NCI-H1436 treated with DMSO at 0.1 percent for 48 hours (cell line): ENCODE results near the gene CIBAR2.
"Not testable (repeated sequence)": the region's sequence is repeated elsewhere in the genome, so short reads cannot be mapped to it uniquely, and the experiment has no call there.

ENCODE experiments used
- DNase-seq: peaks from one replicate; lab custom pipeline; 2025; lab: John Stamatoyannopoulos, UW

CIBAR2 gene

DNA sequence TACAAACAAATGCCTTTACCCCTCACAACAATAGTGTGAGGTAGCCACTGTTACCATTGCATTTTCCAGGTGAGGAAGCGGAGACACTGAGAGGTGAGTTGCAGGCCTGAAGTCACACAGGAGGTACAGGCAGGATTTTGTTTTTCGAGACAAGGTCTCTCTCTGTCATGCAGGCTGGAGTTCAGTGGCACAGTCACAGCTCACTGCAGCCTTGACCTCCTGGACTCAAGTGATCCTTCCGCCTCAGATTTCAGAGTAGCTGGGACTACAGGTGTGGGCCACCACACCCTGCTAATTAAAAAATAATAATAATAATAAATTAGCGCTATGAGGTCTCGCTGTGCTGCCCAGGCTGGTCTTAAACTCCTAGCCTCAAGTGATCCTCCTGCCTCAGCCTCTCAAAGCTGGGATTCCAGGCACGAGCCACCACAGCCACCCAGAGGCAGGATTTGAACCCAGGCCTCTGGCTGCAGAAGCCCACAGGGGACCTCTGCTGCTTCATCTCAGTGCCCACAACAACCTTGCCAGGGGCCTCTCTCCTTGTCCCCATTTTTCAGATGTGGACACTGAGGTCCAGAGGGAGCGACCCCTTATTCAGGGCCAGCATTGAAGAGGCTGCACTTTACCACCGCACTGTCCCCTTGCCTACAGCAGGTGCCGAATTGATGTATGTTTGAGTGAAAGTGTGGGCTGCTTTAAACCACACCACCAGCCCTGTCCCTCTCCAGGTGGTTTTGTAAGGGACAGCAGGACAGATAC, 16.0 kb upstream of the CIBAR2 start:
- DNase-seq = no peak

DNA sequence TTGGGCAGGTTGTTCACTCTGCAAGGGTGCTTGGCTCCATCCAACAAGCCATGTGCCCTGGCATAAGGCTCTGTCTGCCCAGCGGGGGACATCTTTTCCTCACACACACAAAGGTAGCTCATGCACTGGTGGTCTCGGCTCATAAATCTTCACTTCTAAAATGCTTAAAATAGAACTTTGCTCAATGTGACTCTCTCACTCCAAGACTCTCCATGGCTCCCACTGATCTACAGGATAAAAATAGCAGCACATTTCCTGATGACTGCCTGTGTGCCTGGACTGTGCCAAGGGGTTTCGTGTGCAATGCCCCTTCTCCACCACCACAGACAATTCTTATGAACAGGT, 15.1 kb upstream of the CIBAR2 start:
- no peak for DNase-seq

DNA sequence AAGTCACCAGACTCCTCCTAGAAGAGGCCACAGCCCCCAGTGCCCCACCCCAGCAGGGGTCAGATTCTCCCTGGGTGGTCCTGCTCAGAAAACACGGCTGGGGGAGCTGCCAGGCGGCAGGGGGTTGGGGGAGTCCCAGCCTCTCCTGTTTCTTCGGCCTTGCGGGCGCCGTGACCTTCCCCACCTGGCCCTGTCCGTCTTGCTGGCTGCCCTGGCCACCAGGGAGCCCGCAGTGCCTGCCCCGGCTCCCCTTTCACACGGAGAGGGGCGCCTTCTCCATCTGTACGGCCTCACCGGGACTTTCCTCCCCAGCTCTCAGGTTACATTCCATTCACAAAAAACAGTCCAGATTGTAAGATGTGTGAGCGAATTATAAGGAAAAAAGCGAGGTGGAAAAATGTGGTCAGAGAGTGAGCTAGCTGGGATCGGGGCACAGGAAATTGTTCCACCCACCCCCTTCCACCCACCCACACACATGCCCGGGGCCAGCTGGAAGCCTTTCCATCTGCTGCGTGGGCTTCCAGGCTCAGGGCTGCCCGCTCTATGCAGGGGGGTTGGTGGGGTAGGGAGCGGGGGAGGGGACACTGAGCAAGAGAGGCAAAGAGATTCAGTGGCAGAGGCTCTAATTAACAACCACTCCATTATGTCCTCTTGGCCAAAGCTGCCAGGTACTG, 14.6 kb upstream of the CIBAR2 start:
- DNase-seq = no peak

DNA sequence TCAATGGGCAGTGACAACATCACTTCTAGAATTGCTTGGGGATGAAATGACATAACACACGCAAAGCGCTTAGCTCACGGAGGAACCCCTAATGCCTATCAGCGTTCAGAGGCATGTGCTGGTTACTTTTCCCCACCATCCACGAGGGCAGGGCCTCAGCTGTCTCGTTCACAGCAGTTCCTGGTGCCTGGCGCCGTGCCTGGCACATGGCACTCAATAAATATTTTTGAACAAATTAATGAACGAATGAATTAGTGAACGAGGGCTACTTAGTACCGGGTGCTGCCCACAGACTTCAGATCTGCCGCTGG, 14.1 kb upstream of the CIBAR2 start:
- no peak for DNase-seq

DNA sequence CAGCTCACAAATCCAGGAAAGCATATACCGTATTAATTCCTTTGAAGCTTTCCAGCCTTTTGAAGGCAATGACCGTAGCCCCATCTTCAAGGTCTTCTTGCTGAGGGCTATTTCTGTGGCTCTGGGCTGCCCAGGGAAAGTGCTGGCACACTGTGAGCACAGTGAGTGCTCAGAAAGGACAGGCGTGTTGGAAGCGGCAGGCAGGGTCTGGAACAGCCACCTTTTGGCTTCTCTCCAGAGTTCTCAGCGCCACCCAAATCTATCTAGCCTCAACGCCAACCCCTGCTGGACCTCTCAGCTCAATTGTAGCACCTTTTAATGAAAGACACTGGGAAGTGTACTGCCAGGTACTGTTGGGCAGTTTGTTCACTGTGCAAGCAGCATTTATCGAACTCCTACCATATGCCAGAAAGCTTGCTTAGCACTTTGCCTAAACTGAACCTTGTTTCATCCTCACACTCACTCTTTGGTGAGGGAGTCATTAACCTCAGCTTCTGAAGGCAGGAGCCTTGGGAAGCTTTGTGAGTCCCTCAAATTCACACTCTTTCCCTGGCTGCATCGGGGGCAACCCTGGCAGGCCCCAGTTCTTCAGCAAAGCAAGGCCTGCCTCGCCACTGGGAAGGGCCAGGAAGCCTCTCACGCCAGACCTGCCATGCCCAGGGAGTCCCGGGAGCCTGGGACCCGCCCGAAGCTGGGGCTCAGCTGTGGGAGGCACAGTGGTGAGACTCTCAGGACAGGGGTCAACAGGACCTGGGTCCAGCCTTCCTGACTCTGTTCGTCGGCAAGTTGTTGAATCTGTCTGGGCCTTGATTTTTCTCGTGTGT, 13.5 kb upstream of the CIBAR2 start:
- DNase-seq = no peak

DNA sequence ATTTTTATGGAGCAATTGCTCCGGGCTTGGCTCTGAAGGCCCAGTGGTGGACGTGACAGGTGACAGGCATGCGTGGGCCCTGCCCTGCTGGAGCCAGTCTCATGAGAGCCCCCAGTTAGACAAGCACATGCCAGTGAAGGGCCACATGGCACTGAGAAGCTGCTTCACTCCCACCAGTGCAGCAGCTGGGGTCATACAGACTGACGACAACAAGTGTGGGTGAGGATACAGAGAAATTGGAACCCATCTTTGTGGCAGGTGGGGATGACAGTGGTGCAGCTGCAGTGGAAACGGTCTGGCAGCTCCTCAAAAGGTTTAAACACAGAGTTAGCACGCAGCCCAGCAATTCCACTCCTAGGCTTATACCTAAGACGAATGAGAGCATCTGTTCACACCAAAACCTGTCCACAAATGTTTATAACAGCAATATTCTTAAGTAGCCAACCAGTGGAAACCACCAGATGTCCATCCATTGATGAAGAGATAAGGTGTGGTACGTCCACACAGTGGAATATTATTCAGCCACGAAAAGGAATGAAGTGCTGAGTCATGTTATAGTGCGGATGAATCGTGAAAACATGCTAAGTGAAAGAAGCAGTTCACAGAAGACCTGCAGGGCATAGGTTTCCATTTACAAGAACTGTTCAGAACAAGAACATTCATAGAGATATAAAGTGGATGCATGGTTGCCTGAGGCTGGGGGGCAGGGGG, 12.5 kb upstream of the CIBAR2 start:
- DNase-seq = no peak

DNA sequence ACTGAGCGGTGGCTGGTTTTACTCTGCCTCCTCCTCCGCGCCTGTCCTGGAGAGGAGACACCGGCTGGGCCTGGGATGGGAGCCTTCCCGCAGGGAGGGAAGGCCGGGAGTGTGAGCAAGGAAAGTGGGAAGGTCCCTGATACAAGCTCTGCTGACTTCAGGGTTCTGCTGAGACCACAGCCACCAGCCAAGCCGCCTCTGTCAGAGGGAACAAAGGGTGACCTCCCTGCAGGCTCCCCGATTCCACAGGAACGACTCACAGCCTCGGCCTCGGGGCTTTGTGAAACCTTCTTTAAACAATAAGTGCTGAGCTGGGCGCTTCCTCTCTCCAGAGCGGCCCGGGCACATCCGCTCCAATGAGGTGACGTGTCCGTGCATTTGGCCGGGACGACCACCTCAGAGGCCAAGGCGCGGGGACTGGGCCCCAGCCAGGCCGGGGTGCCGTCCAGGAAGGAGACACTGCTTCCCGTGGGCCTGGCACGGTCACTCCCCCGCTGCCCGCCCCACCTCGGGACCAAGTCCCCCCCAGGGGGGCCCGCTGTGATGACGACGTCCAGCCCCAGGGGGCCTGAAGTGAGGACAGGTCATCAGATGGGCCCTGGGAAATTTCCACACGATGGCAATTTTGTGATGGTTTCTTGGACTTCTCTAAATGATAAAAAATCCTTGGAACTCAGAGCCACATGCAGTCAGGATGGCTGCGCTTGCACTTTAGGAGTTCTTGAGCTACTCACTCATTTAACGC, 11.8 kb upstream of the CIBAR2 start:
- no peak for DNase-seq

DNA sequence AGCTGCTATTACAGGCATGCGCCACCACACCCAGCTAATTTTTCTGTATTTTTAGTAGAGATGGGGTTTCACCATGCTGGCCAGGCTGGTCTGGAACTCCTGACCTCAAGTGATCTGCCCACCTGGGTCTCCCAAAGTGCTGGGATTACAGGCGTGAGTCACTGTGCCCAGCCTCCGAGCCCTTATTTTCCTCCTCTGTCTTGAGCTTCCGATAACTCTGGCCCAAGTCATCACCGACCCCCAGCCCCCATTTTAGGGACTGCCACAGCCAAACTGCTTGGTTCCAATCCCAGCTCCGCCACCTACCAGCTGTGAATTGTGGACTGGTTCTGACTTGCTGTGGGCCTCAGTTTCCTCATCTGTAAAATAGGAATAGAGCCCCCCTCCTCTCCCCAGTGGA, 11.2 kb upstream of the CIBAR2 start:
- not testable (repeated sequence) for DNase-seq

DNA sequence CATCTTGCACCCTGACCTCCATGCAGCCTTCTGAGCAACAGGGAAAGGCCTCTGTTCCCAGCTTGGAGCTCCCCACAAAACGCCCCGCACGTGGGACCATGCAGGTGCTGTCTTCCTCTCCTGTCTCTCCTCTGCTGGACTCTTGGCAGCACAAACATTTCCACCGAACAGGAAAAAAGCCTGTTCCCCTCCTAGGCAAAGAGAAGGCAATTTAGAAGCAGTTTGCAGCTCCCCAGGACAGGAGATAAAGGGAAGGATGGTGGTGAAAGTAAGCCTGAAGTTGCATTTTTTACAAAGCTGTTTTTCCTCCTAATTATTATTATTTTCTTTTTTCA, 7.7 kb upstream of the CIBAR2 start:
- no peak for DNase-seq

DNA sequence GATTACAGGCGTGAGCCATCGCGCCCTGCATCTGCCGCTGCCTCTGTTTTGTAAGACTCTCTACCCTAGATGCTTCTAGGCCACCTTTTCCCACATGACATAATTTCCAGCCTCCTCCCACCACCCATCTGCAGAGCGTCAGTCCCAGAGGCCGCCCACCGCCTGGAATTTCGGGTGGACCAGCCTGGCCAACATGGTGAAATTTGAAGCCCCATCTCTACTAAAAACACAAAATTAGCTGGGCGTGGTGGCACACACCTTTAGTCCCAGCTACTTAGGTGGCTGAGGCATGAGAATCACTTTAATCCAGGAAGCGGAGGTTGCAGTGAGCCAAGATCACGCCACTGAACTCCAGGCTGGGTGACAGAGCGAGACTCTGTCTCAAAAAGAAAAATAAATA, 5.1 kb upstream of the CIBAR2 start:
- no peak for DNase-seq

DNA sequence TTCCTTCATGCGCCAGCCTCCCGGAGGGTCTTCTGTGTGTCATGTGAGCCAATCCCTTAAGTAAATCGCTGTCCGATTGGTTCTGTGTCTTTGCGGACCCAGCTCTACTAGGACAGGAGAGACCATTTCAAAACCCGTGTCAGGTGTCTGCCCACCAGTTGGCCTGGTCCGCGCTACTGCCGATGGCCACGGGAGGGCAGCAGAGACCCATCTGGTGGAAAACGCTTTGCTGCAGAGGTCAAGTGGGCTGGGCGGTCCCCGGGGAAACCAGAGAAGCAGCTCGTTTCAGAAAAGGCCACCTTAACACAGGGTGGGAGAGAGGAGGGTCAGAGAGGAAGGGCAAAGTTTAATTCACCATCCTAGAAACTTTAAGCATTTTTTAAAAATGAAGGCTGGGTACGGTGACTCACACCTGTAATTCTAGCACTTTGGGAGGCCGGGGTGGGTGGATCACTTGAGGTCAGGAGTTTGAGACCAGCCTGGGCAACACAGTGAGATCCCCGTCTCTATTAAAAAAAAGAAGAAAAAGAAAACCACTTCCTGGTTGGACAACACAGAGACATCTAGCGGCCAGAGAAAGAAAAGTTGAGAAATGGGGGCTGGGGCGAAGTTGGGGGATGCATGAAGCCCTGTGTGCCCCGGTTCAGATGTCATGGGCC, 2.8 kb upstream of the CIBAR2 start:
- peak; percentile 48 for DNase-seq

DNA sequence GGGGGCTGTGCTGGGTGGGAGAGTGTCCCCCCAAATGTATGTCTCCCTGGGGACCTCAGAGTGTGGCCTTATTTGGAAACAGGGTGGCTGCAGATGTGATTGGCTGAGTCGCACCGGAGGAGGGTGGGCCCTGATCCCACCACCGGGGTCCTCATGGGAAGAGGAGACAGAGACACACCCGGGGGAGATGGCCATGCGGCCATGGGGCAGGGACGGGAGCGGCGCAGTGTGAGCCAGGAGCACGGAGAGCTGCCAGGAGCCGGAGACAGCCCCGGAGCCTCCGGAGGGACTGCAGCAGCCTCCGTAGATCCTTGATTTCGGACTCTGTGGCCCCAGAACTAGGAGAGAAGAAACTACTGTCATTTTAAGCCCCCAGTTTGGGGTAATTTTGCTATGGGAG, 1.6 kb upstream of the CIBAR2 start:
- no peak for DNase-seq

DNA sequence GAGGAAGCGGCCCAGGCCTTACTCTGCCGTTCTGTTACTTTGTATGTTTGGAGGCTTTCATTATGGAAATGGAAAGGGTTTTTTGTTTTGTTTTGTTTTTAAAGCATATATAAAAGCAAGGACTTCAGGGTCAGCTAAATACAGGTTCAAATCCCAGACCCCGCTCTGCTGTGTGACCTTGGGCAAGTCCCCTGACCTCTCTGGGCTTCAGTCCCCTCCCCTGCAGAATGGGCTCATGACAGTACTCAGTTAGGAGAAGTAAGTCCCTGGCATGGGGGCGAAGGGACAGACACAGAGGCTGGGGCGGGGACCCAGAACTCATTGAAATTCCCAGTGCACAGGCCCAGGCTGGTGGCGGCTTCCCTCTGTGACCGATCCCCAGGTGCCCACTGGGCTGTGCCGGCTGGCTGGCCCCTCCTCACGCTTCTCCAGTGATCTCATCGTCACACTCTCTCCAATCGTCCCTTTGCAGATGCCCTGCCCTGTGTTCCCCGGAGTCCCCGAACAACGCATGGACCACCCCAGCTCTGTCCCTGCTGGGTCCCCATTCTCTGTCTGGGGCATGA, 979 bp upstream of the CIBAR2 start:
- DNase-seq = no peak

DNA sequence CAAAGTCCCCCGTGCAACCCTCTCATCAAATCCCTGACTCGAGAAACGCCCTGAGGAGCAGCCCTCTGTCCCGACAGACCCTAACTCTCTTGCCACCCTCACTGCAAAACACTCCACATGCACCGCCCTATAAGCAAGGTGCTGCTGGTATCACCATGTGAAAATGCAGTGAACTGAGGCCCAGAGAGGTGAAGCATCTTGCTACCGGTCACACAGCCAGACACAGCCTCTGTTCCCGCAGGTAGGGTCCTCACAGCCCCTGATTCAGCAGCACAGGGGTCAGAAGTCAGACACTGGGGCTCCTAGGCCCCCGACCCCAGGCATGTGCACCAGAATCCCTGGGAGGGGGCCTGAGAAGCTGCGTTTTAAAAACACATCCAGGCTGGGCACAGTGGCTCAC, 1.1 kb downstream of the CIBAR2 start:
- DNase-seq = no peak

DNA sequence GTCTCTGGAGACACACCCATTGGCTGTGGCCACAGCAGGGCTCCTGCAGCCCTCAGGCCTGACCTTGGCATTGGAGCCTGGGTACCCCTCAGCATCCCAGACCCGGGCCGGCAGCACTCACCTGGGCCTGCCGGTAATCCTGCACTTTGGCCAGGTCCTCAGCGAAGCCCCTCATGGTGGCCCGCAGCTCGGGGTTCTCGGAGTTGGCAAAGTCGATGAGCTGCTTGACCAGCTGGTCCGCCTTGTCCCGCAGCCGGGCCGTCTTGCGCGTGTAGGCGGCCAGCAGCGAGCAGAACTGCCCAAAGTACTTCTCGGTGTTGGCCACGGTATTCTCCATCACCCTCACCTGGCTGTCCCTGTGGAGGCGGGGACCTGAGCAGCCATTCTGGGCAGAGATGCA, 2.2 kb downstream of the CIBAR2 start:
- no peak for DNase-seq

DNA sequence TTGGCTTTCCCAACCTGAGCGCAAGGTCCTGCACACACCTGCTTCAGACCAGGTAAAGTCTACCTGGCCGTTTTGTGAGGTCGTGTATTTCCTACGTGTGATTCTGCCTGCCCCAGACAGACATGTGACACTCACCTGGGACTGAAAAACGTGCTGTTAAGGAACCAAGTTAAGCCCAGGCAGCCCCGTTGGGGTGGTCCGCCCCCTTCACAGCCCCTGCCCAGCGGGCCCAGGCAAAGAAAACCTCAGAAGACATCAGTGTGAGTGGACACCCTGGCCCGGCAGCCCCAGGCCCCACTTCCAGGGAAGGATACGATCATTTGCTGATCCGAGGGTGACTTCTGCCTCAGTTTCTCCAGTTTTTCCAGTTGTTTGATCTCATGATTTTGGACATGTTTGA, 4.7 kb downstream of the CIBAR2 start:
- DNase-seq = no peak

DNA sequence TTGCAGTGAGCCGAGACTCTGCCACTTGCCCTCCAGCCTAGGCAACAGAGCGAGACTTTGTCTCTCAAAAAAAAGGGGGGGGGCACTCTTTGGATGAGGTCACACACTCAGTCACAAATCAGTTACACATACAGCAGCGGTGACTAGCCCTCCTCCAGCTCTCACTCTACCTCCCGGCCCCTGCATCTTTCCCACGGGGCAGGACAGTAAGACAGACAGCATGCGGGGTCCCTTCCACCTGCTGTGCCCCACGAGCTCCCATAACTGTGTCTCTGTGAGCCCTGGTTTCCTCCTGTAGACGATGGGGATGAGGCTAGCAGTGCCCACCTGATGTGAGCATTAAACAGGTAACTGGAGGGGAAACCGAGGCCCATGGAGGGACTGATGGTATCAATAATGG, 5.2 kb downstream of the CIBAR2 start:
- no peak for DNase-seq

DNA sequence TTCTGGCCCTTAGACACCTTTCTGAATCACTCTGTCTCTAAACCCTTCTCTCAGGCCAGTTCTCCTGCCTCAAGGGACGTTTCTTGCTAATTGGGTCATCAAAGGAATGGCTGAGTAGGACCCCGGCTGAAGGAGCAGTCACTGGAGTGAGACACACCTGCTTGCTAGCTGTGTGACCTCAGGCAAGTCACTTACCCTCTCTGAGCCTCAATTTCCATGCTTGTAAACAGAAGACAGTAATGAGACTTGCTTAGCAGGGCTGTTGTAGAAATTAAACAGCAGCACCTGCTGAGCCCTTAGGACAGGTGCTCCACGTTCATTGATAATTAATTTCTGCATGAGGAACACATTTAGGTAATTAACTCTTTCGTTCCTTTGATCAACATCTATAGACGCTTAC, 6.8 kb downstream of the CIBAR2 start:
- no peak for DNase-seq

DNA sequence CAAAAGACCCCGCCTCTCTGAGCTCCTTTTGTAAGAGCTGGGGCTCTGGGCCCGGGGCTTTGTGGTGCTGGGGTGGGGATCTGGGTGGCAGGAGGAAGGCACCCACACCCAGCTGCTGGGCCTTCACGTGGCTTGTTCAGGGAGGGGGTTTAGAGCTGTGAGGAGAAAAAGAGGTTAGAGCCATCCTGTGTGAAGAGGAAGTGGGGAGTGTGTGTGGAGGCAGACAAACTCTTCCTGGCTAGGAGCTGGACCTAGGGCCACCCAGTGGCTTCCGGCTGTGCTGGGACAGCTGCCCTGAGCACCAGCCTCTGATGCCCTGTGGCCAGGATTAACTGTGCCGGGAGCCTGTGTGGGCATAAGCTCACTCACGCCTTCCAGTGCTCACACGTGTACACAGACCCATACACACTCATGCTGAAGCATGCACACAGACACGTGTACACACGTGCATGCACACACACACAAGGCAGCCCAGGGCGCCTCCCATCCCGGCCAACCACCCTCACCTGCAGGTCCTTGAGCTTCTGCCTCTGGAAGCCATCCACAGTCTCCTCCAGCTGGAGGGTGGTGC, 7.4 kb downstream of the CIBAR2 start:
- DNase-seq = no peak

DNA sequence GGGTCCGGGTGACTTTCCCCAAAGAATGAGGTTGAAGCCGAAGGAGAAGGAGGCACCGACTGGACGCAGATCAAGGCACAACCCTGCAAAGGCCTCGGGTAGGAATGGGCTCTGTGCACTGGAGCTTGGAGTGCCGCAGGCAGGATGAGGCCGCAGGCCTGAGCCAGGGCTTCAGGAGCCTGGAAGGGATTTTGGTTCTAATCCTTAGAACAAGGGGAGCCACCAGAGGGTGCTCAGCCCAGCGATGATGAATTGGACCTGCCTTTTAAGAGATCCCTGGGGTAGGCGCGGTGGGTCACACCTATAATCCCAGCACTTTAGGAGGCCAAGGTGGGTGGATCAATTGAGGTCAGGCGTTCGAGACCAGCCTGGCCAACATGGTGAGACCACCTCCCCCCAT, 8.1 kb downstream of the CIBAR2 start:
- no peak for DNase-seq
